AG04450 (cell line): Measurements from ENCODE around the gene GJD2. TPM values are rescaled to one million over a fixed set of nuclear protein-coding genes. Genes with fewer than 3 reads are reported as not detected.

Experiments
- CTCF ChIA-PET: fragments of 300-600, 350-600 bp; formaldehyde crosslinking; extraction: SDS; loops from one replicate; lab custom pipeline; 2022; ENCODE audit warnings: antibody characterized with exemption, inconsistent platforms; lab: Charles Lee
- POLR2A ChIA-PET: fragments of 350-600 bp; formaldehyde crosslinking; extraction: SDS; loops from one replicate; lab custom pipeline; 2021; ENCODE audit warnings: antibody characterized with exemption, inconsistent platforms; lab: Yijun Ruan, JAX
- DNase-seq: peaks from one replicate; pipeline ENCODE4 v3.0.0-alpha.2; 2011; ENCODE audit warnings: low read depth, low spot score
- H3K27ac ChIP-seq: one replicate; pipeline ENCODE4 v1.5.1; 2012; ENCODE audit warnings: low read depth, low read length, control low read depth
- H3K27me3 ChIP-seq: one replicate; pipeline ENCODE4 v1.6.0; 2012; ENCODE audit warnings: low read length; ENCODE audit not compliant: control insufficient read depth, insufficient read depth
- H3K4me3 ChIP-seq: 2 replicates; pipeline ENCODE4 v1.5.1; 2011; ENCODE audit warnings: mild to moderate bottlenecking, low read depth, low read length, control low read depth
- H3K9me3 ChIP-seq: 2 replicates; pipeline ENCODE4 v1.5.1; 2012; ENCODE audit warnings: low read length; ENCODE audit not compliant: control insufficient read depth, insufficient read depth
- CTCF ChIP-seq: IDR thresholded peaks from 2 replicates; pipeline ENCODE4 v1.5.1; 2011; ENCODE audit warnings: low read depth, low read length, control low read depth, inconsistent platforms
- polyA plus RNA-seq: library from polyadenylated mRNA; depleted of rRNA; stranded (reverse); fragments of >200 nt; gene quantifications from 2 replicates; pipeline ENCODE4 v1.2.3, GENCODE V29; 2011

Gene GJD2
- polyA plus RNA-seq, 1 experiment = not detected

GRCh38 chr15:34799149-34800101 is 44.6 kb upstream of the GJD2 start:
- DNase-seq = no peak
- no peak overlapping the region for H3K4me3 ChIP-seq
- CTCF ChIA-PET = no interaction called here
- peaks cover 3% of the 10 kb centered on the region; the same call in 1 of the 2 replicates for H3K9me3 ChIP-seq
- no peak overlapping the region for H3K27ac ChIP-seq
- no peaks in the 10 kb centered on the region for H3K27me3 ChIP-seq
- POLR2A ChIA-PET = no interaction called here
- no peak for TF ChIP-seq CTCF

GRCh38 chr15:34796847-34797435 is 42.1 kb upstream of the GJD2 start:
- no peak for TF ChIP-seq CTCF

GRCh38 chr15:34795267-34796081 is 40.7 kb upstream of the GJD2 start, which contains the start of gene ACTC1:
TSS of gene ACTC1 (minus strand) at chr15:34795549. CDS start at chr15:34794808, 741 bp downstream.
- Histone ChIP-seq H3K27me3 (peaks cover 3% of the 10 kb centered on the region), H3K9me3 (peaks cover 3% of the 10 kb centered on the region; the same call in 1 of the 2 replicates), H3K4me3 (peak within 1 kb of the TSS; percentile 47), H3K27ac (no peak within 1 kb of the TSS)
- POLR2A ChIA-PET = interaction anchor here (0.6 kb wide), 1 partner anchor 100 kb away, joined by 3 read pairs; no protein-coding TSS in a partner anchor
- CTCF ChIA-PET = interaction anchor here (0.6 kb wide), 2 partner anchors 10 to 126 kb away, joined by 3 read pairs; no protein-coding TSS in a partner anchor
- no peak for DNase-seq
- TF ChIP-seq CTCF = no peak

More at GRCh38 chr15:34796847-34797435, 42.1 kb upstream of the GJD2 start:
- DNase-seq = no peak
- ChIA-PET POLR2A (no interaction called here), CTCF (no interaction called here)
- Histone ChIP-seq H3K27ac (no peak overlapping the region), H3K27me3 (peaks cover 3% of the 10 kb centered on the region), H3K4me3 (no peak overlapping the region), H3K9me3 (peaks cover 3% of the 10 kb centered on the region; the same call in 1 of the 2 replicates)

GRCh38 chr15:34794590-34795206 is 39.9 kb upstream of the GJD2 start:
- H3K27ac ChIP-seq = no peak overlapping the region
- no peak overlapping the region; the same call in 1 of the 2 replicates for H3K4me3 ChIP-seq
- no peak for TF ChIP-seq CTCF
- H3K27me3 ChIP-seq = peaks cover 3% of the 10 kb centered on the region
- POLR2A ChIA-PET = no interaction called here
- no peak for DNase-seq
- peaks cover 3% of the 10 kb centered on the region; the same call in 1 of the 2 replicates for H3K9me3 ChIP-seq
- CTCF ChIA-PET = no interaction called here
